Testis (tissue), 3 donors: ENCODE results near the gene FBXO41. TPM values are rescaled to one million over a fixed set of nuclear protein-coding genes. Genes with fewer than 3 reads are reported as not detected.

Experiments
- DNase-seq: peaks from one replicate; pipeline ENCODE4 v3.0.0-alpha.2; 2019
- H3K27ac ChIP-seq, 2 donors: fragments of 200-600 bp; sonication (generic); one replicate each; pipeline ENCODE4 v1.5.1; 2019
- H3K27me3 ChIP-seq: fragments of 200-600 bp; sonication (generic); one replicate; pipeline ENCODE4 v1.5.1; 2019
- H3K36me3 ChIP-seq: fragments of 200-600 bp; sonication (generic); one replicate; pipeline ENCODE4 v1.5.1; 2017; ENCODE audit warnings: low read depth; ENCODE audit errors: missing control alignments
- H3K4me1 ChIP-seq: fragments of 200-600 bp; sonication (generic); one replicate; pipeline ENCODE4 v1.5.1; 2019
- H3K4me3 ChIP-seq, 2 donors: fragments of 200-600 bp; sonication (generic); one replicate each; pipeline ENCODE4 v1.5.1; 2017 to 2019
- H3K9me3 ChIP-seq: fragments of 200-600 bp; sonication (generic); one replicate; pipeline ENCODE4 v1.5.1; 2017
- POLR2A ChIP-seq: fragments of 450-650 bp; IDR thresholded peaks from one replicate; pipeline ENCODE4 v1.6.1; 2017; ENCODE audit warnings: antibody characterized with exemption, mild to moderate bottlenecking, moderate library complexity
- WGBS, 2 donors: methylation state at CpG; one replicate each; pipeline ENCODE4 v1.1.5; 2018; 5-methylcytosine and 5-hydroxymethylcytosine counted together
- intact Hi-C: fragments of 100-400 bp; cut with DNase I; formaldehyde crosslinking; loops from one replicate; pipeline ENCODE4 v1.15.1; 2023; ENCODE audit warnings: low total_unique reads
- polyA plus RNA-seq: library from polyadenylated mRNA; stranded (reverse); fragments of 350-450 nt; fragmentation: Illumina TruSeq; extraction: RNeasy Lipid Tissue Mini Kit (QIAGEN cat#74804); gene quantifications from one replicate; pipeline ENCODE4 v1.2.3, GENCODE V29; 2014; ENCODE audit warnings: low read depth, low replicate concordance; ENCODE audit not compliant: insufficient read depth
- small RNA-seq, 2 donors: library from RNA; depleted of rRNA; stranded (forward); fragments of <200 nt; gene quantifications; one replicate each; pipeline ENCODE3, GENCODE V24; 2016
- total RNA-seq, 2 donors: library from RNA; depleted of rRNA; stranded (reverse); fragments of >200 nt; gene quantifications; one replicate each; pipeline ENCODE4 v1.2.3, GENCODE V29; 2016
- TF ChIP-seq, protein P1 (sequence below), 3 experiments: fragments of 450-650 bp in 2 of 3; fragments of 200-600 bp in 1 of 3; sonication (generic) in 1 of 3; IDR thresholded peaks; one replicate each; pipeline ENCODE4 v1.5.1; 2016 to 2019; ENCODE audit warnings: antibody characterized with exemption in 3 of 3, mild to moderate bottlenecking in 2 of 3, moderate library complexity in 1 of 3

FBXO41 gene
- total and polyA plus RNA-seq, 3 donors from 2014 or later, result 4.9 to 12.4 (median 11.1) TPM

DNA sequence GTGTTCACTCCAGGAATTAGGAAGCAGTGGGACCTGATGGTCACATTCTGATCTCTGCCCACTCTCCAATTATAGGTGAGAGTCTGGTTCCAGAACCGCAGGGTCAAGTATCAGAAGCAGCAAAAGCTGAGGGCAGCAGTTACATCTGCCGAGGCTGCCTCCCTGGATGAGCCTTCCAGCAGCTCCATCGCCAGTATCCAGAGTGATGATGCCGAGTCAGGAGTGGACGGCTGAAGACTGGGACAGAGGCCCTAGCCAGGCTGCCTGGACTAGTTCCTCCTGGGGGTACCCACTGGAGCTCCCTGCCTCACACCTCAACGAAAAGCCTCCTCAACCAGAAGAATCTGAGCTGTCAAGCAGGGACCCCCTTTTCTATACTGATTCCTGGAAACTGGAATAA lies 73.6 kb downstream of the FBXO41 start:
- Histone ChIP-seq H3K4me3 (no peak overlapping the region), H3K9me3 (no peaks in the 10 kb centered on the region), H3K27me3 (no peaks in the 10 kb centered on the region), H3K36me3 (no peaks in the 10 kb centered on the region), H3K27ac (no peak overlapping the region), H3K4me1 (peaks cover 3% of the 10 kb centered on the region)
- no peak for DNase-seq
- TF ChIP-seq POLR2A, result no peak
- TF ChIP-seq, protein P1, sequence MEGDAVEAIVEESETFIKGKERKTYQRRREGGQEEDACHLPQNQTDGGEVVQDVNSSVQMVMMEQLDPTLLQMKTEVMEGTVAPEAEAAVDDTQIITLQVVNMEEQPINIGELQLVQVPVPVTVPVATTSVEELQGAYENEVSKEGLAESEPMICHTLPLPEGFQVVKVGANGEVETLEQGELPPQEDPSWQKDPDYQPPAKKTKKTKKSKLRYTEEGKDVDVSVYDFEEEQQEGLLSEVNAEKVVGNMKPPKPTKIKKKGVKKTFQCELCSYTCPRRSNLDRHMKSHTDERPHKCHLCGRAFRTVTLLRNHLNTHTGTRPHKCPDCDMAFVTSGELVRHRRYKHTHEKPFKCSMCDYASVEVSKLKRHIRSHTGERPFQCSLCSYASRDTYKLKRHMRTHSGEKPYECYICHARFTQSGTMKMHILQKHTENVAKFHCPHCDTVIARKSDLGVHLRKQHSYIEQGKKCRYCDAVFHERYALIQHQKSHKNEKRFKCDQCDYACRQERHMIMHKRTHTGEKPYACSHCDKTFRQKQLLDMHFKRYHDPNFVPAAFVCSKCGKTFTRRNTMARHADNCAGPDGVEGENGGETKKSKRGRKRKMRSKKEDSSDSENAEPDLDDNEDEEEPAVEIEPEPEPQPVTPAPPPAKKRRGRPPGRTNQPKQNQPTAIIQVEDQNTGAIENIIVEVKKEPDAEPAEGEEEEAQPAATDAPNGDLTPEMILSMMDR (IDR thresholded peaks at IDR 0.05), result no peak
- 83 to 90% methylated on average over 6 of the region's 6 CpGs for WGBS, 2 donors
- intact Hi-C loops, result no loop called here

DNA sequence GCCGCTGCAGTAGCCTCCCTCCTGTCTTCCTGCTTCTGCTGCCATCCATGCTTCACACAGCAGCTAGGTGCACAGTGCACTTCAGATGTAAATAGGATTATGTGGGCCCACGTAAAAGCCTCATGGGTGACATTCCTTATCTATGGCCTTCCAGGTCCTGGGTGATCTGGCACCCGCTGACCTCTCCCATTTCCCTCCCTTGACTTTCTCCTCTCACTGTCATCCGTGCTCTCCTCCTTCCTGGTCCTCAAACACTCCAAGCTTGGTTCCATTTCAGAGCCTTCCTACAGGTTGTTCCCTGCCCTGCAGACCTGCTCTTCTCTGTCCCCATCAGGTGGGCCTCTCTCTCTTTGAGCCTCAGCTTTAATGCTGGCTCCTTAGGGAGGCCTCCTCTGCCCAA lies 74.3 kb downstream of the FBXO41 start:
- intact Hi-C loops, result no loop called here
- WGBS, 2 donors, result 83 to 91% methylated on average over 4 of the region's 4 CpGs
- Histone ChIP-seq H3K27ac (no peak overlapping the region), H3K9me3 (no peaks in the 10 kb centered on the region), H3K36me3 (no peaks in the 10 kb centered on the region), H3K27me3 (no peaks in the 10 kb centered on the region), H3K4me1 (peaks cover 3% of the 10 kb centered on the region), H3K4me3 (no peak overlapping the region)
- DNase-seq, result no peak
- no peak for TF ChIP-seq POLR2A
- TF ChIP-seq, protein P1 (IDR thresholded peaks at IDR 0.05), result no peak

DNA sequence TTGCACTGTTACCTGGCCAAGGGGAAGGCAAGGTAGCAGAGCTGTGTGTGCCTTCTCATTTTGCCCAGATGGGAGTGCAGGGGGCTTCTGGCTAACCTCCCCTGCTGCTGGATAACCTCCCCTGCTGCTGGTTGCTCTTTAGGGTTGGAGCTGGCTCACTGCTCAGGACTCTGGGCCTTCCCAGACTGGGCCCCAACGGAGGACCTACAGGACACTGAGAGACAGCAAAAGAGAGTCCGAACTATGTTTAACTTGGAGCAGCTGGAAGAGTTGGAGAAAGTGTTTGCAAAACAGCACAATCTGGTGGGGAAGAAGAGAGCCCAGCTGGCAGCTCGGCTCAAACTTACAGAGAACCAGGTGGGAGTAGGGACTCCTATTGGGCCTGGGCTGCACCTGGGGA lies 76.0 kb downstream of the FBXO41 start:
- no peak for TF ChIP-seq POLR2A
- TF ChIP-seq, protein P1 (IDR thresholded peaks at IDR 0.05), result no peak
- intact Hi-C loops, result no loop called here
- Histone ChIP-seq H3K4me1 (no peaks in the 10 kb centered on the region), H3K27me3 (no peaks in the 10 kb centered on the region), H3K36me3 (no peaks in the 10 kb centered on the region), H3K9me3 (no peaks in the 10 kb centered on the region), H3K4me3 (no peak overlapping the region), H3K27ac (no peak overlapping the region)
- DNase-seq, result no peak
- 73 to 83% methylated on average over 2 to 3 of the region's 3 CpGs for WGBS, 2 donors

- H3K36me3 ChIP-seq, result no peaks in the 10 kb centered on the region
- H3K4me3 ChIP-seq, result no peak overlapping the region
- 87 to 95% methylated on average over 6 of the region's 6 CpGs for WGBS, 2 donors
- H3K27ac ChIP-seq, result no peak overlapping the region
- intact Hi-C loops, result no loop called here
- peaks cover 7% of the 10 kb centered on the region for H3K4me1 ChIP-seq
- no peaks in the 10 kb centered on the region for H3K9me3 ChIP-seq
- no peak for TF ChIP-seq POLR2A
- TF ChIP-seq, protein P1 (IDR thresholded peaks at IDR 0.05), result no peak
- no peak for DNase-seq
- H3K27me3 ChIP-seq, result no peaks in the 10 kb centered on the region
These were observed 78.7 kb downstream of the FBXO41 start for GRCh38 chr2:73205611-73206010.

Small RNA genes within 50 kb of the gene (small RNA-seq; reads per million reads assigned to genes)
- gene RNU6-111P, result 0 reads per million in 2 donors

Other genes starting within 250 kb of the FBXO41 start
- 10 to 100 TPM; 25.4 to 32.2 TPM for gene SFXN5, start 212.8 kb downstream of the FBXO41 start, total RNA-seq
- 24.0 TPM for gene SFXN5, start 212.8 kb downstream of the FBXO41 start, polyA plus RNA-seq
- gene RAB11FIP5, start 171.5 kb downstream of the FBXO41 start, total RNA-seq, result 100 to 1,000 TPM; 108 to 168 TPM
- 332 TPM for gene RAB11FIP5, start 171.5 kb downstream of the FBXO41 start, polyA plus RNA-seq
- under 1 TPM; 0.37 to 0.63 TPM for gene NOTO, start 81.9 kb downstream of the FBXO41 start, total RNA-seq
- gene NOTO, start 81.9 kb downstream of the FBXO41 start, polyA plus RNA-seq, result not detected
- gene SMYD5, start 70.2 kb downstream of the FBXO41 start, total RNA-seq, result 10 to 100 TPM; 53.0 to 58.2 TPM
- 36.4 TPM for gene SMYD5, start 70.2 kb downstream of the FBXO41 start, polyA plus RNA-seq
- gene PRADC1, start 51.2 kb downstream of the FBXO41 start, total RNA-seq, result 10 to 100 TPM; 21.3 to 29.2 TPM
- 47.1 TPM for gene PRADC1, start 51.2 kb downstream of the FBXO41 start, polyA plus RNA-seq
- gene CCT7, start 50.2 kb downstream of the FBXO41 start, total RNA-seq, result 100 to 1,000 TPM; 237 to 262 TPM
- gene CCT7, start 50.2 kb downstream of the FBXO41 start, polyA plus RNA-seq, result 459 TPM
- 10 to 100 TPM; 12.5 to 14.9 TPM for gene EGR4, start 9.1 kb upstream of the FBXO41 start, total RNA-seq
- gene EGR4, start 9.1 kb upstream of the FBXO41 start, polyA plus RNA-seq, result 4.6 TPM
- gene ALMS1, start 101.4 kb upstream of the FBXO41 start, total RNA-seq, result 100 to 1,000 TPM; 128 to 201 TPM
- 73.5 TPM for gene ALMS1, start 101.4 kb upstream of the FBXO41 start, polyA plus RNA-seq